HG03439 (cell line): ENCODE measurements around the gene KRT85.

Experiments used
- ATAC-seq: cut with Tn5 transposase; IDR thresholded peaks from one replicate; pipeline ENCODE4 v1.9.1; 2021; ENCODE audit warnings: mild to moderate bottlenecking, moderate library complexity; ENCODE audit not compliant: unreplicated experiment

The KRT85 gene

DNA sequence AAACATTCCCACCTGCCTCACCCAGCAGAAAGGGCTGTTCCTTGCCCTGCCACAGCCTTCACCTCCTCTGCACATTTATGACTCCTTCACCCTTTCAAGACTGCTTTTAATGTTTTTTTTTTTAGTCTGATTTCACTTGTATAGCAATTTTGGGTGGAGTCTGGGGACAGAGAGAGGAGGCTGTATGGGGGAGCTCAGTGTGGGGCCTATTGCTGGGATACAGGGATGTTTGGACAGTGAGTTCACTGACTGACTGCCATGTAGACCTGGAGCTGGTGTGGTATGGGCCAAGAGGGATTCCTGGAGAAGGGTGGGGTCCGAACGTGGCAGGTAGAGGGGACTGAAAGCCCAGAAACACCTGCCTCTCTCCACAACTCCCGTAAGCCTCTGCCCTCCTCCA is 1.9 kb upstream of the KRT85 start:
- ATAC-seq = no peak

DNA sequence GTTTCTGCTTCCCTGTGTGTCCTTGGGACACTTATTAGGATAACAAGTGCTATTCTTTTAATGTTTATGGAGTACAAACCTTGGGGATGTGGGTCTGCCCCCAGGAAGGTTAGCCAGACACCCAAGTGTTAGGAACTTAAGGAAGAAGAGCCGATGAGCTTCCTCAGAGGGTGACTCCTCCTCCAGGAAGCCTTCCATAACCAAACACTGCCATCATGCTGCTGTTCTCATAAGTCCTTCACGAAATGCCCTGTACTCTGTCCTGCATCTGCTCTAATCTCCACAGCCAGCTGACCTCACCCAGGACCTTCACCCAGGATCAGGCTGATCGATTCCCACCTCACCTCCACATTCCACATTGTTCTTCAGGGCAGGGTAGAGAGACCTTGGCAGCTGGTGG is 1.2 kb upstream of the KRT85 start:
- no peak for ATAC-seq

- ATAC-seq = no peak
Measured at GRCh38 chr12:52367876-52368275, 595 bp upstream of the KRT85 start.

GRCh38 chr12:52364901-52365489 is 2.3 kb downstream of the KRT85 start:
- ATAC-seq = no peak

GRCh38 chr12:52364061-52364460 is 3.2 kb downstream of the KRT85 start:
- ATAC-seq = no peak

- no peak for ATAC-seq
Measured at GRCh38 chr12:52363111-52363679, 4.1 kb downstream of the KRT85 start.

- no peak for ATAC-seq
Measured at GRCh38 chr12:52362118-52362726, 5.1 kb downstream of the KRT85 start.

- ATAC-seq = no peak
Measured at GRCh38 chr12:52361553-52361952, 5.7 kb downstream of the KRT85 start.

DNA sequence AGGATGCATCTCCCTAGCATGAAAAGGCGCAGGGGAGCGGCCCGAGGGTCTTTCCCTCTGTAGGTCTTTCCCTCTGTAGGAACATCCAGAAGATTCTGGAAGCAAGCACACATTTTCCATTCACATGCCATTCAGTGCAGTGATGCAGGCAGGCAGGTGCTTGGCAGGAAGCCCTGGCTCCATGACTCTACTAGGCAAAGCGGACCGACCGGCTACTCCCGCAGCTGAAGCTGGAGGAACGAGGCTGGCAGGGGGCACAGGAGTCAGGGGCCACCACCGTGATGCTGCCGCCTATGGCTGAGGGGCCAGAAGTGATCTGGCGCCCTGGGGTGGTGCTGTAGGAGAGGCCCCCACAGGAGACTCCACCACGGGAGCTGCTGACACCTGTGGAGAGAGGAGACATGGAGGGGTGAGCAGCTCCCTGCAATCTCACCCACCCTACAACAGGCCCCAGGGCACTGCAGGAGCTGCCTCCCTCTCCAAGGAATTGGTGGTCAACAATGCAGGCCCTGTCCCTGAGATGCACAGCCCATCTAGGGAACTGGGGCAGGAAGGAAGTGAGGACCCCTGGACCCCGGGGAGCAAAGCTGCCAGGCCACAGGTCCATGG is 6.5 kb downstream of the KRT85 start:
- no peak for ATAC-seq

- no peak for ATAC-seq
Measured at GRCh38 chr12:52360106-52360662, 7.1 kb downstream of the KRT85 start.

DNA sequence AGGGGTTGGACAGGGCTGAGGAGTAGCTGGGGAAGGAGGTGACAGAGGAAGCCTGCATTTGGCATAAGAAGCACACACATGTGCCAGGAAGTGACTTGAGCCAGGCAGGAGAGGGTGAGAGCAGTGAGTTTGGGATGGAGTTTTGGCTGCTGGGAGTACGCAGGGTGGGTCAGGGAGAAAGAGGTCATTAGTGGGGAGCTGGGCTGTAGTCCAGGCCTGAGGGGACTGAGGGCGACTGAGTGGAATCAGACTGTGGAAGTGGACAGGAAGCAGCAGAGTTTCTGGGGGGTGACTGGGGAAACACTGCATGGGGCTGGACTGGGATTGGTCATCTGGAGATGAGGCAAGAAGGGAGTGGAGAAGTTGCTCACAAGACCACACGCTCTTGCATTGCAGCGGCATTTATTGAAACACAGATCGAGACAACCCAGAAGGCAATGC is 7.6 kb downstream of the KRT85 start:
- ATAC-seq = no peak

GRCh38 chr12:52358575-52359350 is 8.5 kb downstream of the KRT85 start:
- peak; percentile 83 for ATAC-seq

DNA sequence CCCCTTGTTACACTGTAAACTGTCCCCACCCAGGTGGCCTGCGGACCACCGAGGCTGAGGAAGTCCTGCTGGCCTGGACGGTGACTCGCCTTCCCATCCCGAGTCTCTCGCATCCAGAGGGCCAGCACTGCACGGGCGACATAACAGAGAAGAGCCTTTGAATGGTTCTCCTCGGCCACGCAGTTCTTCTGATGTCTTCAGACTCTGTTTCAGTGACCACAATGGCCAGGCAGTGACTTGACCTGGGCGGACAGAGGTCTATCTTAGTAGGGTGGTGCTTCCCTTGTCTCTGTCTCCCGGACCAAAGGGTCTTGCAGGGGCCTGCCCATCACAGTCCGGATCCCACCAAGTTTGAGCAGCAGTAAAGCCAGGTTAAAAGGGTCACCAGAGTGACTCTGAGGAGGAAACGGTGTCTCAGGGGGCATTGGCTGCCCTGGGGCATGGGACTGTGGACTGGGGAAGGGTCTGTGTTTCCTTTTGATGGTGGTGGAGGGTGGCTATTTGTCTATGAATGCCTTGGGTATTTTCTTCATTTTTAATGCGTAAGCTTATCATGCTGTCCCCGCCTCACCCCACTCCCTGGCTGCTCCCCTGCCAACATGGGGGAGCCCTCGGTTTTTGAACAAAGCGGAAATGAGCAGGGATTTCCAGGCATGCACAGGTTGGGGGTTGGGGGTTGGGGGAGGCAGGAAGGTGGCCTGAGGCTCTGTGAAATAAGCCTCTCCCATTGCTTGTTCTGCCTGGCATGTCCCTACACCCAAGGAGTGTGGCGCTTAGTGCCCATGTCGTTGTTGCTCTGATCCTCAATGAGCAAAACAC is 10.3 kb downstream of the KRT85 start:
- no peak for ATAC-seq

DNA sequence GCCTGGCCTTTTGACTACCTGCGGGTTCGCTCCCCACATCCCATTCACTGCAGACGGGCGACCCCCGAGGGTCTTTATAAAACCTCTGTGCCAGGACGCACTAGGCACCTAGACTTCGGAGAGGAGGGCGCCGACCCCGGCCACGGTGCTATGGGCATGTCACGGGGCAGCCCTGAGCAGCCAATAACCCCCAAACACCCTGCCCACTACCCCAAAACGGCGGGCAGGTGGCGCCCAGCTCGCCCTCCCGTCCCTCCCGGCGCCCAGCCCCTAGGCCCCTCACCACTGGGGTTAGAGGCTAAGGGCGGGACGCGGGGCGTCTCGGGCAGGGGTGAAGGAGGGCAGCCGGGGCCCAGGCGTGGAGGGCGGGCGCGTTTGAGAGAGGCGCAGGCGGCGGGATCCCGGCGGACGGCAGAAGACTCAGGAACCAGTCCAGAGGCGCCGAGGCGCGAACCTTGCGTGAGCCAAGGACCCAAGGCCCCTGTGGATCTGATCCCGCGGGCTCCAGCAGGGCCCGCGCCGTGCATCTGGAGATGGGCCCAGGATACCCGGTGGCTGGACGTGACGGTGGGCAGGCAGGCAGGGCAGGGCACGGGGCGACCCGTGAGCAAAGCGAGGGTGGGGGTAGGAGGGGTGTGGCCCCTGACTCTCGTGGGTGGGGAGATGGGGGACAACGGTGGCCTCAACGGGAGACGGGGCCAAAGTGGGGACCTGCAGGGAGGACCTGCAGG is 11.1 kb downstream of the KRT85 start:
- ATAC-seq = no peak

DNA sequence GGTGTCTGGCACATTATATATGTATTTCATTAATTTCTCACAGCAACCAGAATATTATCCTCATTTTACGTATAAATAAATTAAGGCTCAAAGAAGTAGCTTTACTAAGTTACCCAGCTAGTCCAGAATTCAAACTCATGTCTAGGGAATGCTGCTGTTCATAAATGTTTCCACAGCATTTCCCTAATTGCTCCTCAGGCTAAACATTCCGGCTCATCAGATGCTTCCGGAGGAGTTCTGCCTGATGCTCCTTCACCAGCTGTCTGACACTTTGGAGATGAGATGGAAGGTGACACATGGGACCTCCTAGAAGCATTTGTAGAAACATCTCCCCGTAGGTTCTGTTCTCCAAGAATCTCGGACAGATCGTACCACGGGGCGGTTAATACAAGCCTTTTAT is 12.1 kb downstream of the KRT85 start:
- ATAC-seq = no peak

- ATAC-seq = no peak
Measured at GRCh38 chr12:52354200-52354599, 13.1 kb downstream of the KRT85 start.

DNA sequence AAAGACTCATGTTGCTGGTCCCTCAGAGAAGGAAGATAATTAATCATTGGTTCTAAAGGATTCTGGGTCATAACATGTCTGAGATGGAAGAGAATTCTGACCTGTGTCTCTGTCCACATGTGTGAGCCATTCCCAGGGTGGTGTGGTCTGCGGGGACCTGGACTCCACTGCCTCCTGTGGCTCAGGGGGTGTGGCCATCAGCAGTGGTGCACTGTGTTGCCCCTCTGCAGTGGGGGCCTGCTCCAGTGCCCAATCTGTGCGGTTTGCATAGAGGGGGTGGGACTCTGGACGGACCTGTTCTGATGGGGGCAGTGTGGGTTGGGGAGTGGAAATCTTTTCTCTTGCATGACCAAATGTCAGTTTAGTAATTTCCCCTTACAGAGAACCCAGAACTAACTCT is 13.5 kb downstream of the KRT85 start:
- no peak for ATAC-seq

DNA sequence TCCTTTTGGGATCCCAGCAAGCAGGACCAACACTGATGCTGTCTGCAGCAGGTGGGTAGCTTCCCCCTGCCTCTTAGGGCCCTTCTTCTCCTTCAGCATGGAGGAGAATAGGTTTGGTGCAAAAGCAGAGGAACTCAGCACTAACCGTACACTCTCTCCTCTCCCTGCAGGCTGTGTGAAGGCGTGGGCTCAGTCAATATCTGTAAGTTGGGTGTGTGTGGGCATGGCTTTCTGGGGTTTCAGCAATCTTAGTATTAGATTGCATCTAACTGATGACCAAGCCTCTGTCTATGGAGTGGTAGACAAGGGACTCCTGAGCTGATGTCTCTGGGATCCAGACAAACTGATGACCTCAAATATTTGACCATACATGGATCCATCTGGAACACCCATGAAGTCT is 14.3 kb downstream of the KRT85 start:
- ATAC-seq = no peak

DNA sequence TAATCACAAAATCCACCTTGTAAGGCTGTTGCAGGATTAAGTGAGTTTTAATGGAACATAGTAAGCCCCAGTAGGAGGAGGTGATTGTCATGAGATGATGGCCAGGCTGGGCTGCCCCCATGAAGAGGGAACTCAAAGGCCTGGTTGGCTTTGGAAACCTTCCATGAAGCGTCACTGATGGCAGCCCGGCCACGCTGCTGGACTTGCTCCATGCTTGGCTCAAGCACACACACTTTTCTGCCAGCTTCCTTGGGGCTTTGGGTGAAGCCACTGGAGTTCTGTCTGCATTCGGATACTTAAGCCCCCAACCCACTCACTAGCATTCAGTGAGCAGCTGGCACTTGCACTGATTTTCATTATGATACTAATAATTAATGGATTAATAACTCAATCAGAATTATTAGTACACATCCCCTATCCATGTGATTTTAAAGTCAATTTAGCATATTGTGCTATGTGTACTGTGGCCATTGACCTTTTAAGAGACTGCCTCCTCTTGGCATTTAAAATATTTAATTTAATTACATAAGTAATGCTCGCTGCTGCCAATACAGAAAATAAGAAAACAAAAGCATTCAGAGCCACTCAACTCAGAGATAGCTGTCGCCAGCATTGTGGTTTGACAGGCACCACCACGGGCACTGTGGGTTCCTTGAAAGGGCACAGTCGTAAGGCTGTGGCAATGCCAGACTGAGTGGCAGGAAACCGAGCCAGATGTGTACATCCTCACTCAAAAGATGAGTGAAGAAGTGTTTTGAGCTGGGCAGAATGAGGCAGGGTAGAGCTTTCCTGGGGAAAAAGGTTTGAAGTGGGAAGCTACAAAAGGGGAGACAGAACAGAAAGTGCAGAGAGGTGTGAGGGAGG is 15.9 kb downstream of the KRT85 start:
- no peak for ATAC-seq
